Measurements from ENCODE around the gene DNAJA3. TPM values are rescaled to one million over a fixed set of nuclear protein-coding genes. Genes with fewer than 3 reads are reported as not detected.
A peak's percentile ranks its signal among the peaks of the same experiment; 100 is the strongest.

Gene DNAJA3
- total RNA-seq, 1 donor: 50.1 TPM

- TF ChIP-seq CTCF (IDR thresholded peaks at IDR 0.05; ENCODE audit: insufficient read depth, low read depth, low read length): no peak
- no peak for DNase-seq (ENCODE audit: low read depth)
- no peak overlapping the region for H3K4me3 ChIP-seq (ENCODE audit: low read depth, low read length)
Observed at GRCh38 chr16:4455081-4455480, 29.4 kb downstream of the DNAJA3 start.

GRCh38 chr16:4455951-4456350 is 30.3 kb downstream of the DNAJA3 start:
- no peak for TF ChIP-seq CTCF (IDR thresholded peaks at IDR 0.05; ENCODE audit: insufficient read depth, low read depth, low read length)
- DNase-seq (ENCODE audit: low read depth): no peak
- no peak overlapping the region for H3K4me3 ChIP-seq (ENCODE audit: low read depth, low read length)

GRCh38 chr16:4460936-4461249 is 35.2 kb downstream of the DNAJA3 start:
- TF ChIP-seq CTCF (IDR thresholded peaks at IDR 0.05; ENCODE audit: insufficient read depth, low read depth, low read length): no peak
- H3K4me3 ChIP-seq (ENCODE audit: low read depth, low read length): no peak overlapping the region
- no peak for DNase-seq (ENCODE audit: low read depth)

GRCh38 chr16:4461250-4462085 is 35.8 kb downstream of the DNAJA3 start:
- TF ChIP-seq CTCF (IDR thresholded peaks at IDR 0.05; ENCODE audit: insufficient read depth, low read depth, low read length): no peak
- no peak overlapping the region for H3K4me3 ChIP-seq (ENCODE audit: low read depth, low read length)
- no peak for DNase-seq (ENCODE audit: low read depth)

- TF ChIP-seq CTCF (IDR thresholded peaks at IDR 0.05; ENCODE audit: insufficient read depth, low read depth, low read length): no peak
- H3K4me3 ChIP-seq (ENCODE audit: low read depth, low read length): no peak overlapping the region
- no peak for DNase-seq (ENCODE audit: low read depth)
Observed at GRCh38 chr16:4463522-4464163, 38.0 kb downstream of the DNAJA3 start.

GRCh38 chr16:4465977-4466779 is 40.5 kb downstream of the DNAJA3 start:
- no peak overlapping the region for H3K4me3 ChIP-seq (ENCODE audit: low read depth, low read length)
- DNase-seq (ENCODE audit: low read depth): peak; percentile 41
- no peak for TF ChIP-seq CTCF (IDR thresholded peaks at IDR 0.05; ENCODE audit: insufficient read depth, low read depth, low read length)
